GM12892 (cell line): ENCODE measurements around the gene TMIGD1.

Experiments
- POLR2A ChIP-seq: IDR thresholded peaks from 2 replicates; pipeline ENCODE4 v1.6.1; 2011; ENCODE audit warnings: low read depth, low read length, control low read depth
- POLR2AphosphoS5 ChIP-seq: IDR thresholded peaks from 2 replicates; pipeline ENCODE4 v1.6.1; 2011; ENCODE audit warnings: low read depth, low read length, control low read depth
- TAF1 ChIP-seq: IDR thresholded peaks from 2 replicates; pipeline ENCODE4 v1.6.1; 2011; ENCODE audit warnings: low read depth, mild to moderate bottlenecking, control low read depth, low read length, borderline replicate concordance

- TF ChIP-seq POLR2AphosphoS5 (no peak), POLR2A (no peak), TAF1 (no peak)
Measured at GRCh38 chr17:30326809-30327208, 7.0 kb downstream of the TMIGD1 start.
